Midbrain (tissue), 1 donor: ENCODE measurements around the gene ZBTB8OS.
"Not testable (repeated sequence)": the region's sequence is repeated elsewhere in the genome, so short reads cannot be mapped to it uniquely, and the experiment has no call there.

Experiments used
- DNase-seq: peaks from one replicate; lab custom pipeline; 2025; lab: John Stamatoyannopoulos, UW

ZBTB8OS gene

DNA sequence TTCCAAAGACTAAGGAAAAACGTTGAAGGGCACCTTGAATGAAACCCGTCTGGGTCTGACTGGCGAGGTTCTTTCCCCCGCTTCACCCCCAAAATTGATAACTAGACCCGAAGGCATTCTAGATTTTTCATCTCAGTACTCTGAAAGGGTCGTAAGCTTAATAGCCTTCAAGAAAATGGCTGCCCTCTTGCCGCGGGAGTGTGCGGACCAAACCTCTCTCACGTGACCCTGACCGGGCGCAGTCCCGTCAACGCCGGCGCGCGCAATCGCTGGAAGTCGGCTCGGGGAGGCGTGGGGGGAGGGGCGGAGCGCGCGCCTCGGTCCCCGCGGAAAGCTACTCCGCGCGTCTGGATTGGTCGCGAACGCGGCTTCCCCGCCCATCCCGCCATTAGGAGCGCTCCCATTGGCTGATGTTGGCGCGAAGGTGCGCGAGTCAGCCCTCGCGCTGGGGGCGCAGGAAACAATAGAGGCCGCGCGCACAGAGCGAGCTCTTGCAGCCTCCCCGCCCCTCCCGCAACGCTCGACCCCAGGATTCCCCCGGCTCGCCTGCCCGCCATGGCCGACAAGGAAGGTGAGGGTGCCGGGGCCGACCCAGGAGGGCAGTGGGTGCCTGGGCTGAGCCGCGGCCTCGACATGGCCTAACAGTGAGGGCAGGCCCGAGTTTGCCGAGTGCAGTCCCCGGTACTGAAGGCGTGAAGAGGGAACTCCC lies 556 bp upstream of the ZBTB8OS start, which contains the start of gene RBBP4:
Gene RBBP4 (plus strand): TSS at position 457 of the 709 bp plus-strand sequence. CDS start 99 bp downstream, at position 556.
- peak; percentile 98 for DNase-seq

- no peak for DNase-seq
Observed at GRCh38 chr1:32647308-32648134, 2.8 kb downstream of the ZBTB8OS start.

DNA sequence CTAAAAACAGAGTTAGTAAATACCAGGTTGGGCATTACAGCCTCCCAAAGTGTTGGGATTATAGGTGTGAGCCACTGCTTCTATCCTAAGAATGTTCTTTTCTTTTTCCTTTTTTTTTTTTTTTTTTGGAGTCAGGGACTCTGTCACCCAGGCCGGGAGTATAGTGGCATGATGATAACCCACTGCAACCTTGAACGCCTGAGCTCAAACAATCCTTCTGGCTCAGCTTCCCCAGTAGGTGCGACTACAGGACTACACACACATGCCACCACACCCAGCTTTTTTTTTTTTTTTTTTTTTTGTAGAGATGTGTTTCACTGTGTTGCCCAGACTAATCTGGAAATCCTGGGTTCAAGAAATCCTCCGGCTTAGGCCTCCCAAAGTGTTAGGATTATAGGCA lies 5.9 kb downstream of the ZBTB8OS start:
- DNase-seq: no peak

DNA sequence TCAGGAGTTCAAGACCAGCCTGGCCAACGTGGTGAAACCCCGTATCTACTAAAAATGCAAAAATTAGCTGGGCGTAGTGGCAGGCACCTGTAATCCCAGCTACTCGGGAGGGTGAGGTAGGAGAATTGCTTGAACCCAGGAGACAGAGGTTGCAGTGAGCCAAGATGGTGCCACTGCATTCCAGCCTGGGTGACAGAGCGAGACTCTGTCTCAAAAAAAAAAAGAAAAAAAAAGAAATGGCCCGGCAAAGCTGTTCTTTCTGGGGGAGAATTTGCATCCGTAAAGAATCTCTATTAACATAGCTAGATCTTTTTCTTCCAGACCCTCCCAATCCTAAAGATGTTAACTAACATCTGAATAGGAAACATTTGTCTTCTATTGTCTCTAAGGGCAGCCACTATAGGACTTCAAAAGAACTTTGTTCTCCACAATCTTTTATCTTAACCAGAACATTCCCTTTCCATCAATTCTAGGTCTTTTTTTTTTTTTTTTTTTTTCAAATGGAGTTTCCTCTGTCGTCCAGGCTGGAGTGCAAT lies 8.0 kb downstream of the ZBTB8OS start:
- DNase-seq: not testable (repeated sequence)

- DNase-seq: no peak
Observed at GRCh38 chr1:32639489-32640075, 10.8 kb downstream of the ZBTB8OS start.

DNA sequence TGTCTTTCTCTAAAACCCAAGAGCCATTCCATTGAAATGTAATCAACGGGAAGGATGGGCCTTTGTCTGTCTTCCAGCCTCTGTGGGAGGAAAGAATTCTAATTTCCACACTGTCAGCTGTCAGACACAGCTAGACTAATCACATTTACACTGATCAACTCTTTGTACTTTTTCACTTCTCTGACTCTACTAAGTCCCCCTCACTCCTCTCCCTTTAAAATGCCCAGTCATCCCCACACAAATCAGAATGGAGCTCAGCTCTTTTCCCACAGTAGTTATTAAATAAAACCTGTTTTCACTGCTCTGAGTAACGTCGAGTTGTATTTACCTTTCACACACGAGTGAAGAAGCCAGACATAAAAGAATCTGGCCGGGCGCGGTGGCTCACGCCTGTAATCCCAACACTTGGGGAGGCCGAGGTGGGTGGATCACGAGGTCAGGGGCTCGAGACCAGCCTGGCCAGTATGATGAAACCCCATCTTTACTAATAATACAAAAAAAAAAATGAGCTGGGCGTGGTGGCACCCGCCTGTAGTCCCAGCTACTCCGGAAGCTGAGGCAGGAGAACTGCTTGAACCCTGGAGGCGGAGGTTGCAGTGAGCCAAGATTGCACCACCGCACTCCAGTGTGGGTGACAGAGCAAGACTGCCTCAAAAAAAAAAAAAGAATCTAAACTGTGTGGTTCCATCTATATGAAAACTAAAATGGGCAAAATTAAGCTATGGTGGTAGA lies 13.3 kb downstream of the ZBTB8OS start:
- DNase-seq: no peak

DNA sequence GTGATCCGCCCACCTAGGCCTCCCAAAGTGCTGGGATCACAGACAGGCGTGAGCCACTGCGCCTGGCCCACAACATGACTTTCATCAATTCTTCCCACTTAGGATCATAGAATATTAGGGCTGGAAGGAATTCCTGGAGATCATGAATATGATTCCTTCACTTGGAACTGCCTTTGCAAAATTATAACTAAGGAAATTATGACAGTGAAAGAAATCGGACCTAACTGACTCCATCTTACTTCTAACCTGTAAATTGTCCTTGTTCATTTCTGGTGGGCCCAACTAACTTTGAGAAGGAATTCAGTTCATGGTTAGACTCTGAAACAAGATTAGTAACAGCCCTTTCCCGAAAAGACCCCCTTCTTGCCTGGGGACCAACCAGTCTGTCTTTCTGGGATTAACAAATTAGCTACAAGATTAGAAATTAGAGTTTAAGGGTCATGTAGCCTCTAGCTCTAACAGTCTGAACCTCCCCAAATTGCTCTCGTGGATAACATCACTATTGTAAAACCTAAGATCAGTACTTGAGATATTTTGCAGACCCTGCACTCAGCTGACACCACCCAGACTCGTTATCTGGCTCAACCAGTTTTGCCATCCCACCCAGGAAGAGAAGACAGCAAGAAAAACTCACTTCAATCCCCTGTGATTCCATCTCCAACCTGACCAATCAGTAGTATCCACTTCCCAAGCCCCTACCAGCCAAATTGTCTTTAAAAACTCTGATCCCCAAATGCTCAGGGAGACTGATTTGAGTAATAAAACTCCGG lies 14.7 kb downstream of the ZBTB8OS start:
- DNase-seq: no peak

GRCh38 chr1:32632829-32633228 lies 17.5 kb downstream of the ZBTB8OS start:
- no peak for DNase-seq

DNA sequence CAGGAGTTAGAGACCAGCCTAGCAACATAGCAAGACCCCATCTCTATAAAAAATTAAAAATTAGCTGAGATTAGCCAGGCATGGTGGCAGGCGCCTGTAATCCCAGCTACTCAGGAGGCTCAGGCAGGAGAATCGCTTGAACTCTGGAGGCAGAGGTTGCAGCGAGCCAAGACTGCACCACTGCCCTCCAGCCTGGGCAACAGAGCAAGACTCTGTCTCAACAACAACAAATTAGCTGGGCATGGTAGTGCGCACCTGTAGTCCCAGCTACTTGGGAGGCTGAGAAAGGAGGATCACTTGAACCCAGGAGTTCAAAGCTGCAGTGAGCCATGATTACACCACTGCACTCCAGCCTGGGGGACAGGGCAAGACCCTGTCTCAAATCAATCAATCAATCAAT lies 20.2 kb downstream of the ZBTB8OS start:
- not testable (repeated sequence) for DNase-seq

GRCh38 chr1:32627596-32628162 lies 22.7 kb downstream of the ZBTB8OS start:
- DNase-seq: no peak

- DNase-seq: no peak
Observed at GRCh38 chr1:32626176-32626575, 24.2 kb downstream of the ZBTB8OS start.

GRCh38 chr1:32623775-32624174 lies 26.6 kb downstream of the ZBTB8OS start:
- DNase-seq: no peak

DNA sequence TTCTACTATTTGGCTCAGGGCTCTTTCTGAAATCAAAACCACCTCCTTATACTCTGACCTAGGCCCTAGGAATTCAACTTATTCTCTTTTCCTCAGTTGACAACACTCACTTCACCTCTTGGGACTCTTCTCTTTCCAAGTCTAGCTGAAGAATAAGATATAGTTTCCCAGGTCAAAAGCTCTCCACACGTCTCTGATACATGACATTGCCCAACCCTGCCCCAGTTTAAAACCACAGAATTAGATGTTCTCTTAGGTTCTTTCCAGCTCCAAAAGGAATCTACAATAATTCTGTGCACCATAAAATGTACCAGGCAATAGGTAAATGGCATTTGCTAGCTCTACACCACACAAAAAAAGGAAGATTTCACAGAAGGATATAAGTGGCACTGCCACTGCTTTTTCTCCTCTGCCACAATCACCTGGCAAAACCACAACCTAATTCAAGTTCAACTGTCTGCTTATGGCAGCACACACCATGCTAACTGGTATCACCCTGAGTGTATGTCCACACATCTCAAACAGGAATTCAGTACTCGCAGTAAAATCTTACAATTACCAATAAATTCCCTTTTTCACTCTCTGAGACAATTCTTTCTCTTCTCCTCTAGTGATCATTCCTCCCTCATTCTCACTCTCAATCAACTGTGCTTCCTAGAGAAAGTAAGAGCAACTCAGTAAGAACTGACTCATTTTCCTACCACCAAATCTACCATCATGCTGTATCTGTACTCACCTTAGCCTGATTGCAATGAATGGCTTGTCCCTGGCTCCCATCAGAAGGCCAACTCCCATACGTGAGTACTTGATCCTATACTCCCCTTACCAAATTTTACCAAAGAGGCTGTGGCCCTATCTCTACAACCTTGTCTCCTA lies 27.3 kb downstream of the ZBTB8OS start:
- DNase-seq: no peak

- DNase-seq: no peak
Observed at GRCh38 chr1:32622205-32622604, 28.1 kb downstream of the ZBTB8OS start.

GRCh38 chr1:32619701-32620485 lies 30.5 kb downstream of the ZBTB8OS start:
- no peak for DNase-seq

DNA sequence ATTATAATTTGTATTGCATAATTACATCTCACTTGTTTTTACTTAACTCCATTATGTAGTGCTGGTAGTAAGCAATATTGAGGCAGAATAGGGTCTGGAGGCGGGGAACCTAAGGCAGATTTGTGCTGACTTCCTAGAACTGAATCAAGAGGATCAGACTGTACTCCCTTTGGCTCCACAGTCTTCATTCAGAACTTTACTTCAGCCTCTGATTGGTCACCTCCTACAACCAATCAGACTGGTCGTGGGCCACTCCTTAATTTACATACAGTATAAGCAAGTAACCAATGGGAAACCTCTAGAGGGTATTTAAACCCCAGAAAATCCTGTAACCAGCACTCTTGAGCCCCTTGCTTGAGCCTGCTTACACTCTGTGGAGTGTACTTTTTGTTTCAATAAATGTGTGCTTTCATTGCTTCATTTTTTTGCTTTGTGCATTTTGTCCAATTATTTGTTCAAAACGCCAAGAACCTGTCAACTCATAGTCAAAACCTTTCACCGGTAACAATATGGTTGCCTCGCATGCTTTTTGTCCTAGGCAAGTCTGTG lies 31.6 kb downstream of the ZBTB8OS start:
- DNase-seq: no peak

DNA sequence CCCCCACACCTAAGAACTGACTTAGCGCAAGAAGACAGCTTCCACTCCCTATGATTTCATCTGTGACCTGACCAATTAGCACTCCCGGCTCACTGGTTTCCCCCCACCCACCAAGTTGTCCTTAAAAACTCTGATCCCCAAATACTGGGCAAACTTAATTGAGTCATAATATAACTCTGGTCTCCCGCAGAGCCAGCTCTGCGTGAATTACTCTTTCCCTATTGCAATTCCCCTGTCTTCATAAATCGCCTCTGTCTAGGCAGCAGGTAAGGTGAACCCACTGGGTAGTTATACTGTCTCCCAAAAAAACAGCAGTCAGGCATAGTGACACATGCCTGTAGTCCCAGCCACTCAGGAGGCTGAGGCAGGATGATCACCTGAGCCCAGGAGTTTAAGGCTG lies 36.9 kb downstream of the ZBTB8OS start:
- no peak for DNase-seq

DNA sequence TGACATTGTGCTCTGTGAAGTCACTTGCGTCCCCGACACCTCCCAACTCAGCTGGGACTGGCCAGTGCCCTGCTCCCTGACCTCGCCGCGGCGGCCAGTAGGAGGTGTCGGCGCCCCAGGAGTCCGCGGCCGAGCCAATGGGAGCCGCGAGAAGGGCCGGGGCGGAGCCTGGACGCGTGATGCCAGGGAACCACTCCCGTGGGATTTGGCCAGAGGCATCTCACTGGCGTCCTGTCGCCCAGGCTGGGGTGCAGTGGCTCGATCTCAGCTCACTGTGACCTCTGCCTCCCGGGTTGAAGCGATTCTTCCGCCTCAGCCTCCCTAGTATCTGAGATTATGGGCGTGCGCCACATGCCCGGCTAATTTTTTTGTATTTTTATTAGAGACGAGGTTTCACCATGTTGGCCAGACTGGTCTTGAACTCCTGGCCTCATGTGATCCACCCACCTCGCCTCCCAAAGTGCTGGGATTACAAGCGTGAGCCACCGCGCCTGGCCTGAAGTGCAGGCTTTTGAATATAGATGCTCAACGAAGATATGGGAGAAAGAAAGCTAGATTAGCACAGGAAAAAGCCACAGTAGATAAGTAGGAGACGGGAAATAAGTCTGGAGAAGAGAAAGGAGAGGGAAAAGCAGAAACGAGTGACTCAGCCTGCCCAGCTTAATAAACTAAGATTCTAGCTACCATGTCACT lies 38.0 kb downstream of the ZBTB8OS start:
- DNase-seq: peak; percentile 89
